Stimulated activated CD8-positive, alpha-beta memory T cell treated with anti-CD3 and anti-CD28 coated beads, Interleukin-15, amount 100 ng/mL, for 24 hours (primary cell): ENCODE measurements around the gene TENM3.

Source experiments
- DNase-seq: peaks from one replicate; pipeline ENCODE4 v3.0.0-alpha.2; 2020; ENCODE audit warnings: low read depth

Gene TENM3

DNA sequence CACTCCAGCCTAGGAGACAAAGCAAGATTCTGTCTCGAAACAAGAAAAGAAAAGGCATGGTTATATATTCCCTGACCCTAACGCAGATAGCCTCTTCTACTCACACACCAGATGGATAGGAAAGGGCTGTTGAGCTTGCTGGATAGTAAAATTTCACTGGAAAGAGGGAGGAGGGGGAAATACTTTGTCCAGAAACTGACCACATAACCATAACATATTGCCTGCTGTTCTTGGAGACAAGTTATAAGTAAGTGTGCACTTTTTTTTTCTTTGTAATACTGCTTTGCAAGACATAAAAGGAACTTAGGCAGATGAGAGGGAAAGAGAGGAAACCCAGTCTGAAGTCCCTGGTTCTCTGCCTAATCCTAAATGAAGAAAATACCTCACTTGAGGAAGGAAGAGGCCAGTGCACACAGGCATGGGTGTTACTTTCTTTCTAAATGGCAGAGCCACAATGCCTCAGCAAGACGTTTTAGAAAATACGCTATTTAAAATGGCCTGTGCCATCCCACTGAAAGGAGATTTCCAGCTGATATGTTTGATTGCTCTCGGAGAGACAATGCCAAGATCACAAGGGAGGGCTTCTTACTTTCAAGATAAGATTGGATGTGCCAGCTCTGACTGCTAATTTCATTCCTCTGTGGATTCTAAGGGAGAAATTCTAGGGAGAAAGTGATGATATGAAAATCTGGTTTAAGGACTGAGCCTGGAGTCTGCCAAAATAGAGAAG, 533.3 kb downstream of the TENM3 start:
- no peak for DNase-seq

DNA sequence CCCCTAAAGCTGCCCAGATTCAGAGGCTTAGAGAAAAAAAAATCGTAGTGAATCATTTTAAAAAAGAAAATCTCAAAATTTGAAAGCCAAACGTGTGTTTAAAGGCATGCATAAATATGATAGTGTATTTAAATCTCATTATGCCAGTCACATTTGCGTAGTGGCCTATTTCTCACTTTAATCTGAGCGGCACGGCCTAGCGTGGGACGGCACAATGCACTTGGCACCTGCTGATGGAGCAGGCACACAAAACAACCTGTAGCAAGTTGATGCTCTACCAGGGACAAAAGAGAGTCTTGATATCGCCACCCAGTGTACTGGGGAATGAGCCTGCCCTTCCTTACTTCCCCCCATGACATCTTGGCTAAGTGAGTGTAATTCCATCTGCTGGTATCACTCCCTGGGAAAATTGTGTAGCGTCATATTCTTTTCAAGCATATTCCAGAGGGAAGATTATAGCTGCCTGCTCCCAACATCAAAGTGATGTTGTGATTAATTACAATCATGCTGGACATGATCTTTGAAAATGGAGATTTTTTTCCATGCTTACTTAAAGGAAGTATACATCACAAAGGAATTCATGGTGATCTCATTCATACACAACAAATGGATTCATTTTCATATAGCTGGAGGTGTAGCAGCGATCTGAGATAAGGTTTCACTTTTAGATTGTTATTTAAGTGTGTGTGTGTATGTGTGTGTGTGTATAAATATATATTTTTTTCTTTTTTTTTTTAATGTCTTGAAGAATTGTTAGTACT, 535.2 kb downstream of the TENM3 start:
- DNase-seq: no peak

DNA sequence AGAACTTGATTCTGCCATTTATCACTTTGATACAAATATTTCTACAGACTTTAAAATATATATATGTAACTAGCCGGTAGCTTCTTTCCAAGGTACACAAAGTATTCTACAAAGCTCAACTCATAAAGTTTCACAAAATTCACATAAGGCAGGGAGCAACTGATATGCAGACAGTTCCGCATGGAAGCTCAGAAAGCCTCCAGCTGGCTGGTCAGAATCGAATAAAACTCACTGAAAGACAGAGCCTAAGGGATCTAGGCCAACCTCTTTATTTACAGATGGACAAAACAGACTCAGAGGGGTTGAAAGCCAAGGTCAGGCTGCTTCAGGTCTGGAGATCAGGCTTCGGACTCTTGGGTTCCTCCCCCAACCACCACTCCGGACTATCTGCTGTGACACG, 543.8 kb downstream of the TENM3 start:
- no peak for DNase-seq

DNA sequence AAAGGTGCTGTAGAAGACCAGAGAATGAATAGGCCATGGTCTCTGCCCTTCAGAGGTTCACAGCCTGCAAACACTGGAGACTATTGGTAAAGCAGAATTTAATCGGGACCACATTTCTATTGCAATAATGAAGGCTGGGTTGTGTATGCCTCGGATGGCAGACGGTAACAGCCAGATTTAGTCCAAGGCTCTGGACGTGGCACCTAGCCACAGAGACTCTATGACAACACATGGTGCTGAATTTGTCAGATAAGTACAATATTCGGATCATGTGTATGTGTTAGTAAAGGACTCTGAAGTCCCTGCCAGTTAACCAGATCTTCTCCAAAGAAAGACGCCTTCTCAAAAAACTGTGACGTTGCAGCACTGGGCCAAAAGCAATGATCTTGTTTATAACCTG, 545.0 kb downstream of the TENM3 start:
- no peak for DNase-seq

GRCh38 chr4:182789529-182789928, 546.3 kb downstream of the TENM3 start:
- DNase-seq: no peak

- no peak for DNase-seq
Observed at GRCh38 chr4:182795446-182796238, 552.4 kb downstream of the TENM3 start.

GRCh38 chr4:182799515-182800215, 556.5 kb downstream of the TENM3 start:
- DNase-seq: no peak

- no peak for DNase-seq
Observed at GRCh38 chr4:182800216-182800515, 557.0 kb downstream of the TENM3 start.

DNA sequence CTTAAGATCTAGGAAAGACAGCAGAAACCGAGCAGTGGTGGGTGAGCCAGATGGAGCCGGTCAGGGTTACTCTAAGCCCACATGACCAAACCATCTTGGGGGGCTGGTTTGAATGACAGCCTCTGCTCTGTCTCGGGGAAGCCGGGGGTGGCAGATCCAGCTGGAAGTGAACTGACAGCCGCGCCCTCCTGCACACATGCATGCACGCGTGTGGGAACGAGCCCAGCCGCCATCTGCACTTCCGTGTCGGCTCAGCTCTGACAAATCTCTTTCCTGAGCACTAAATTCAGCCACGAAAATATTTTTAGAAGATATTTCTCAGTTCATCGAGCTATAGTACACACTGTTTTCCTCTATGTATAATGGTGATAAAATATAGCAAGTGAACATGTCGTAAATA, 558.4 kb downstream of the TENM3 start:
- no peak for DNase-seq

- DNase-seq: no peak
Observed at GRCh38 chr4:182802621-182803020, 559.4 kb downstream of the TENM3 start.

DNA sequence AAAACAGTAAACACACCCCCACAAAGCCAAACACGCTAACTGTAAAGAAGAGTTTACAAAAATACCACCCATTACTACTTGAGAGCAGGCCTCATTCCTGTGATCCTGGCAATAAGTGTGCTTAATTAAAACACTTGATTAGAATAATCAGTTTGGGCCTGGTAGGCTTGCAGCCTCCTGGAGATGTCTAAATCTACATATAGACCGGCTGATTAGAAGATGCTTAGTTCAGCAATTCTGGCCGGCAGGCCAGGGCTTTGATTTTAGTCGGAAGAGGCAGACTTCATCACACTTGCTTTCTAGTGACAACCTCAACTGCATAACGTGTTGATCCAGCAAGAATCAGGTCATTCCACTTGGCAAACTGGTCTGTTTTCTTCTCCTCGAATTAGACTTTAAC, 560.0 kb downstream of the TENM3 start:
- DNase-seq: no peak

- no peak for DNase-seq
Observed at GRCh38 chr4:182804131-182804530, 560.9 kb downstream of the TENM3 start.

- no peak for DNase-seq
Observed at GRCh38 chr4:182805321-182805720, 562.1 kb downstream of the TENM3 start.

DNA sequence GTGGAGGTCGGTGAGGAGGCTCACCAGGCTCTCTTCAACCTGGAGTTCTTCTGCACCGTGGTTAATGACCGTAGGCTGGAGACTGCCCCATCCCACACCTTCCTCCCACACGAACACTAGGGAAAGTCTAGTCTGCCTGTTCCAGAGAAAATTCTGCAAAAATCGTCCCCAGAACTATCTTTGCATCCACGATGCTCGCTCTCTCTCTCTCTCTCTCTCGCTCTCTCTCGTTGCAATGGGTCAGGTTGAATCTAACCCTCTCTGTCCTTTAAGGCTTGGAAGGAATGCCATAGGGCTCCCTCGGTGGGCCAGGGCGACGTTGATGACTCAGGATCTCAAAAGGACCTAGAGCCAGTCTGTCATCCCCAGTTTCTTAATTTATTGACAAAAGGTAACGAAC, 562.5 kb downstream of the TENM3 start:
- DNase-seq: no peak

- peak; percentile 61 for DNase-seq
Observed at GRCh38 chr4:182806259-182807252, 563.4 kb downstream of the TENM3 start.

DNA sequence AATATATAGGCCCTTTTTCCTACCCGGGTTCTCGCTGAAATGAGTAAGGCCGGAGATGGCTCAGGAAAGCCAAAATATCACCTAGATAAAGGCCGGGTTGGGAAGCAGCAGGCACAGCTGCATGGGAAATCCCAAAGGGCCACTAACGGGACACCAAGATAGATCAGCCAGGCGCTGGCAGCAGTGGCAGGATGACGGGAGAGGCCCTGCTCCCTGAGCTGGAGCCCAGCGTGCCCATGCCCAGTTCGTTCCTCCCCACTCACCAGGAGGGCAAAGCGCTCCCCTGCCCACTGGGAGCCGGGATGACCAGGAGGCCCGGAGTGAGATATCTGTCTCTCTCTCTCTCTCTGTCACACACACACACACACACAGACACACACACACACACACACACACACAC, 564.1 kb downstream of the TENM3 start:
- no peak for DNase-seq

DNA sequence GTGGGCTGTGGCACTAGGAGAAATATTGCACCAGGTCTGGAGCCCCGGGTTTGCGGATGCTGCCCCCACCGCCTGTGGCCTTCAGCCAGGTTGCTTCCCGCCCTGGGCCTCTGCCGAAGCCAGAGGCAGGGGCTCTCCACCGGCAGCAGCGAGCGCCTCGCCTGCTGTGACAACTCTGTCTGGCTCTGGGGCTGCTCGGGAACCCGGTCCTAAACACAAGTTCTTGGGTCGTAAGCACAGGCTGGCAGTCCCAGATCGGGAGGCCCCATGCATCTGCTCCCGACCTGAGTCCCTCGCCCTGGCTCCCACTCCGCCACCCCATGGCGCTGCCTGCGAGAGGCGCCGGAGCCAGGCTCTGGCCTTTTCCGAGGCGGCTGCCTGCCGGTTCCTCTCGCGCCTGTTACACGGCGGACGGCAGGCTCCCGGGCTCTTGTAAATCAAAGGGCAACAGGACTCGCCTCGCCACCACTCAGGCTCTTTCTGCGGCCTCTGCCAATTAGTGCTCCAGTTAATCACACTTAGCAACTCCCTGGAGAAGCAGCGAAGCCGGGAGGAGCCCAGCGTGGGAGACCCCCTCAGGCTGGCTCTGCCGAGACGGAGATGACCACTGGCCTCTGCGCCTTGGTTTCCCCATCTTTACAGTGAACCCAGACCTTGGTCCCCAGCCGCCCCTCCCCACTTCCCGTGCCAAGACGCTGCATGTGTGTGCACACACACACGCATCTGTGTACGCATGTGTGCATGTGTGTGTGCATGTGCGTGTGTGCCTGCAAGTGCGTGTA, 564.8 kb downstream of the TENM3 start:
- no peak for DNase-seq

DNA sequence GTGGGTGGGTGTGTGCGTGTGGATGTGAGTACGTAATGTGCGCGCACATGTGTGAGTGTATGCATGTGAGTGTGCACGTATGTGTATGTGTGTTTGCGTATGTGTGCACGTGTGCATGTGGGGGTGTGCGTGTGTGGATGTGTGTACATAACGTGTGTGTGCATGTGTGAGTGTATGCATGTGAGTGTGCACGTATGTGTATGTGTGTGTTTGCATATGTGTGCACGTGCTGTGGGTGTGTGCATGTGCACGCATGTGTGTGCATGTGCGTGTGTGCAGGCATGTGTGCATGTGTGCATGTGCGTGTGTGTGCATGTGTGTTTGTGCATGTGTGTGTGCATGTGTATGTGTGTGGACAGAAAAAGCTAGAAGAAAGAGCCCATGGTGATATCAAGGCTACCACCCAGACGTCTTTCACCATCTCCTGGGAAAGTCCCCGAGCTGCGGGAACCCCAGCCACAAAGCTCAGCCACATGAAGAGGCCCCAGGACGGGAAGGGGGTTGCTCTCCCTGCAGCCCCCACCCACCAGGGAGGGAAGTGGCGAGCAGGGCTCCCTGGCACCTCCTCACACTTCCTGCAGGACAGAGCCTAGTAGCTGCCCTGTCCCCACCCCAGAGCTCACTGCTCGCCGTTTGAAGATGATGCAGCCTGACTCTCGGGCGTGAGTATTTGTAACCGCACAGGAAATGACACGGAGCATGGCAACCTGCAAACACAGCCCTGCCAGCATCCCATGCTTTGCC, 565.6 kb downstream of the TENM3 start:
- DNase-seq: no peak

DNA sequence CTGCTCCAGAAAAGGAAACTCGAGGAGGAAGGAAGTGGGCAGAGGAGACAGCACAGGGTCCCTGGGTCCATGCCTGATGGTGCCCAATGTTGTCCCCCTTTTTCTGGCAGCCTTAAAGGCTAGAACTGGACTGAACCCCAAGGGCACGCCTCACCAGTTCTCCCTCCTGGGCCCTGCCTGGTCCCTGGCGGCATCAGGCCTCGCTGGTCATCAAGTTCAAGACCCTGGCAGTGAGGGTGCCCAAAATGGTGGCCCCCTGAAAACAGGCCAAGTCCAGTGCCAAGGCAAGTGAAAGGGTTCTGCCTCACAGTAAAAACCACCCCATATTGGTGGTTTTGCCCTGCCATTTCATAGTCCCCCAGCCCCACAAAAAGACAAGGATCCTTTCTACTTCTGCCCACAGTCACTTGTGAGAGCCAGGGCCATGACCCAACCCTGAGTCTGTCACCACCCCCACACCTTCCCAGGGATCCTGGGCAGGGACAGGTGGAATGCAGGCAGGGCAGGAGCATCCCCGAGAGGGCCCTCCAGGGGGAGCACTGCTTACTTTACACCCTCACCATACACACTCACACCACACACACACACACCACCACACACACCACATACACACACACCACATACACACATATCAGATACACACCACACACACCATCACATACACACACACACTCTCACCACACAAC, 566.4 kb downstream of the TENM3 start:
- DNase-seq: no peak
